ENCODE measurements around the gene TMEM235.

GRCh38 chr17:78263063-78263735 is 31.8 kb downstream of the TMEM235 start:
- TF ChIP-seq, protein P1, sequence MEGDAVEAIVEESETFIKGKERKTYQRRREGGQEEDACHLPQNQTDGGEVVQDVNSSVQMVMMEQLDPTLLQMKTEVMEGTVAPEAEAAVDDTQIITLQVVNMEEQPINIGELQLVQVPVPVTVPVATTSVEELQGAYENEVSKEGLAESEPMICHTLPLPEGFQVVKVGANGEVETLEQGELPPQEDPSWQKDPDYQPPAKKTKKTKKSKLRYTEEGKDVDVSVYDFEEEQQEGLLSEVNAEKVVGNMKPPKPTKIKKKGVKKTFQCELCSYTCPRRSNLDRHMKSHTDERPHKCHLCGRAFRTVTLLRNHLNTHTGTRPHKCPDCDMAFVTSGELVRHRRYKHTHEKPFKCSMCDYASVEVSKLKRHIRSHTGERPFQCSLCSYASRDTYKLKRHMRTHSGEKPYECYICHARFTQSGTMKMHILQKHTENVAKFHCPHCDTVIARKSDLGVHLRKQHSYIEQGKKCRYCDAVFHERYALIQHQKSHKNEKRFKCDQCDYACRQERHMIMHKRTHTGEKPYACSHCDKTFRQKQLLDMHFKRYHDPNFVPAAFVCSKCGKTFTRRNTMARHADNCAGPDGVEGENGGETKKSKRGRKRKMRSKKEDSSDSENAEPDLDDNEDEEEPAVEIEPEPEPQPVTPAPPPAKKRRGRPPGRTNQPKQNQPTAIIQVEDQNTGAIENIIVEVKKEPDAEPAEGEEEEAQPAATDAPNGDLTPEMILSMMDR (IDR thresholded peaks at IDR 0.05), result no peak
- TF ChIP-seq POLR2A (IDR thresholded peaks at IDR 0.05), result no peak

Measured in heart left ventricle (tissue), 13 donors.